K562 (cell line): ENCODE measurements around the gene SLC2A8. TPM values are rescaled to one million over a fixed set of nuclear protein-coding genes. Genes with fewer than 3 reads are reported as not detected.

Experiments
- CBFB ChIP-seq: sonication (generic); formaldehyde crosslinking; IDR thresholded peaks from 2 replicates; pipeline ENCODE4 v1.4.0; 2020; ENCODE audit warnings: mild to moderate bottlenecking, missing genetic modification reagents
- GABPA ChIP-seq: fragments of 200-800 bp; sonication (Bioruptor generic); conservative IDR thresholded peaks from 2 replicates; pipeline ENCODE4 v1.6.1; 2016; ENCODE audit warnings: low read depth, missing genetic modification characterization, missing compliant biosample characterization
- HNRNPL ChIP-seq: fragments of 200-400 bp; formaldehyde crosslinking; IDR thresholded peaks from 2 replicates; pipeline ENCODE4 v1.6.1; 2017; ENCODE audit warnings: low read depth, mild to moderate bottlenecking, low read length
- IFI16 ChIP-seq: fragments of 250-450 bp; sonication (Bioruptor Pico); IDR thresholded peaks from 2 replicates; pipeline ENCODE4 v2.1.2; 2022; ENCODE audit warnings: mild to moderate bottlenecking, inconsistent platforms
- JUN ChIP-seq, 2 experiments: sonication (generic) in 1 of 2; formaldehyde crosslinking in 1 of 2; IDR thresholded peaks; 2 replicates each; pipeline versions ENCODE4 v1.6.1 to v1.8.0; 2012 to 2022; ENCODE audit warnings: borderline replicate concordance in 2 of 2, mild to moderate bottlenecking in 2 of 2, improper control_type of control experiment in 1 of 2, low read depth in 1 of 2, low read length in 1 of 2, missing genetic modification reagents in 1 of 2
- MEIS2 ChIP-seq: fragments of 450-650 bp; IDR thresholded peaks from 2 replicates; pipeline ENCODE4 v1.6.1; 2014; ENCODE audit warnings: mild to moderate bottlenecking; ENCODE audit not compliant: partially characterized antibody
- NFRKB ChIP-seq: fragments of 450-650 bp; IDR thresholded peaks from 2 replicates; pipeline ENCODE4 v1.6.1; 2016; ENCODE audit warnings: low read depth
- PHF21A ChIP-seq: fragments of 450-650 bp; IDR thresholded peaks from 2 replicates; pipeline ENCODE4 v1.6.1; 2017; ENCODE audit warnings: low read depth, borderline replicate concordance
- POLR2A ChIP-seq: fragments of 450-650 bp; conservative IDR thresholded peaks from 2 replicates; pipeline ENCODE4 v1.6.1; 2016
- SPI1 ChIP-seq: IDR thresholded peaks from 2 replicates; pipeline ENCODE4 v1.6.1; 2011; ENCODE audit warnings: low read depth, low read length, control low read depth, borderline replicate concordance
- SRF ChIP-seq, 2 experiments: fragments of 250-450, 450-650 bp in 1 of 2; sonication (Bioruptor Pico) in 1 of 2; sonication (generic) in 1 of 2; formaldehyde crosslinking; IDR thresholded peaks; 2 replicates each; pipeline versions ENCODE4 v1.5.0 to v1.5.1; 2020 to 2022; ENCODE audit warnings: mild to moderate bottlenecking in 1 of 2, missing genetic modification reagents in 1 of 2
- TAL1 ChIP-seq: fragments of 450-650 bp; IDR thresholded peaks from 2 replicates; pipeline ENCODE4 v1.6.1; 2016; ENCODE audit warnings: mild to moderate bottlenecking
- TBP ChIP-seq: optimal IDR thresholded peaks from 2 replicates; pipeline ENCODE3; 2011; ENCODE audit warnings: low read depth, low read length, improper control_type of control experiment
- YY1 ChIP-seq, 3 experiments: IDR thresholded peaks; 2 replicates each; pipeline ENCODE4 v1.6.1; 2011; ENCODE audit warnings: low read length in 2 of 3, mild to moderate bottlenecking in 2 of 3, moderate library complexity in 2 of 3, borderline replicate concordance in 1 of 3, control low read depth in 1 of 3, low read depth in 1 of 3; ENCODE audit not compliant: insufficient read depth in 3 of 3, insufficient replicate concordance in 2 of 3, control insufficient read depth in 1 of 3, insufficient read length in 1 of 3; ENCODE audit errors: extremely low read depth in 1 of 3
- ZNF584 ChIP-seq: fragments of 200-800 bp; sonication (Bioruptor generic); IDR thresholded peaks from 2 replicates; pipeline ENCODE4 v1.6.1; 2016; ENCODE audit warnings: low read depth, mild to moderate bottlenecking, missing genetic modification characterization, missing compliant biosample characterization
- ZNF668 ChIP-seq: fragments of 250-450 bp; sonication (Bioruptor Pico); IDR thresholded peaks from 2 replicates; pipeline ENCODE4 v1.8.0; 2022; ENCODE audit warnings: mild to moderate bottlenecking, inconsistent platforms
- ZNF785 ChIP-seq: fragments of 250-450 bp; sonication (Bioruptor Pico); IDR thresholded peaks from 2 replicates; pipeline ENCODE4 v1.4.0; 2020; ENCODE audit warnings: mild to moderate bottlenecking
- ZNF79 ChIP-seq: fragments of 250-450 bp; sonication (Bioruptor Pico); IDR thresholded peaks from 2 replicates; pipeline ENCODE4 v1.4.0; 2020; ENCODE audit warnings: low read depth, mild to moderate bottlenecking, moderate library complexity
- polyA plus RNA-seq, 8 experiments: library from polyadenylated mRNA; depleted of rRNA in 4 of 8; stranded (reverse) in 5 of 8; unstranded in 3 of 8; fragments of >200 nt; fragmentation: Nextera tagmentation in 2 of 8; fragmentation: Illumina TruSeq in 1 of 8; extraction: Ambion mirVana in 2 of 8; extraction: Trizol in 1 of 8; gene quantifications; 2 replicates each; pipeline versions ENCODE4 v1.2.1 to v1.2.3, GENCODE V29; 2011 to 2014; ENCODE audit warnings: inconsistent platforms in 1 of 8, missing spikeins in 1 of 8
- total RNA-seq, 7 experiments: library from RNA; depleted of rRNA in 6 of 7; stranded (reverse); fragments of >200 nt in 6 of 7; fragmentation: Illumina TruSeq in 2 of 7; extraction: Trizol in 2 of 7; gene quantifications; 2 replicates each; pipeline versions ENCODE4 v1.2.1 to v1.2.3, GENCODE V29; 2011 to 2021; ENCODE audit warnings: low replicate concordance in 1 of 7
- TF ChIP-seq, protein P1 (sequence below): fragments of 250-450 bp; sonication (Bioruptor Pico); IDR thresholded peaks from 2 replicates; pipeline ENCODE4 v1.5.0; 2021; ENCODE audit warnings: mild to moderate bottlenecking, moderate library complexity
- TF ChIP-seq, protein P2 (sequence below): fragments of 450-650 bp; formaldehyde crosslinking; IDR thresholded peaks from 2 replicates; pipeline ENCODE4 v1.4.0; 2020; ENCODE audit warnings: mild to moderate bottlenecking, moderate library complexity
- TF ChIP-seq, protein P3 (sequence below): sonication (generic); formaldehyde crosslinking; IDR thresholded peaks from 2 replicates; pipeline ENCODE4 v1.8.1; 2023; ENCODE audit warnings: mild to moderate bottlenecking, missing genetic modification reagents, moderate library complexity

SLC2A8 gene
- total and polyA plus RNA-seq, 9 of the 15 experiments (the other 6 are each of a cell fraction or from before 2014, with no cell fraction given): 0.13 to 12.9 (median 5.2) TPM

DNA sequence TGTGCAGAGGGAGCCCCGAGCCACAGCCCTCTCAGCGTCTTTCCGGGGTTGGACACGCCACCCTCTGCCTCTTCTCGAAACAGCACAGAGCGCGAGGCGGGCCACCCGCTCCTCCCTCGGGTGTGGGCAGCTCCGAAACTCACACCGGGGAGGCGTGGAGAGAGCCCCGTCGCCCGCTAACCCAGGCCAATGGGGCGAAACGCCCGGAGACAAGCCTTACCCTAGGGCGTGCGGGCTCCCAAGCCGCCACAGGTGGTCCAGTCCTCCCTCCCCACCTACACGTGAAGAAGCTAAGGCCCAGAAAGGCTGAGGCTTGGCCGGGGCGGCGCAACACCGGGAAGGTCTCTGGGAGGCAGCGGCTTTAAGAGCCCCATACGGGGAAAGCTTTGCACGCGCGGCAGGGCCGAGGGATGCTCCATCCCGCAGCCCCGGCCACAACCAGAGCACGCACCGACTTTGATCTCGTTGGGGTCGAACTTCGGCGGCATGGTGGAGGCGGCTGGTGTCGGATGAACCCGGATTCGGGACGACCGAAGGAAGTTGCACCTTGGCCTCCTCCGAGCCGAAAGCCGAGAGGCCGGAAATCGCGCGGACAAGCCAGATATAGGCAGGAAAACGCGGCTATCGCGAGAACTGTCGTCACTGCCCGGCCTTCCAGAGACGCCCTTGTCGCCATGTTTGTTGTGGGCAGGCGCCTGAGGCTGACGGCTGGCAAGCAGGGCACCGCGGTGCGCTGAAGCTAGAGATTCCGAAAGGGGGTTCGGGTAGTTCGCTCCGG lies 54.0 kb downstream of the SLC2A8 start, which contains the start of the genes LRSAM1 and RPL12 (continued):
- 0 out of 2 replicates have a peak, but pooled peaks have one; percentile 29 for TF ChIP-seq PHF21A
- peak; percentile 75 for TF ChIP-seq JUN (IDR thresholded peaks at IDR 0.05; ENCODE audit: borderline replicate concordance, low read depth, low read length)
- TF ChIP-seq JUN (CRISPR knock-in tag; IDR thresholded peaks at IDR 0.05; ENCODE audit: borderline replicate concordance): no peak
- no peak for TF ChIP-seq SPI1
- no peak for TF ChIP-seq TAL1
- TF ChIP-seq CBFB: 0 out of 2 replicates have a peak, but pooled peaks have one; percentile 73
- TF ChIP-seq, protein P1, sequence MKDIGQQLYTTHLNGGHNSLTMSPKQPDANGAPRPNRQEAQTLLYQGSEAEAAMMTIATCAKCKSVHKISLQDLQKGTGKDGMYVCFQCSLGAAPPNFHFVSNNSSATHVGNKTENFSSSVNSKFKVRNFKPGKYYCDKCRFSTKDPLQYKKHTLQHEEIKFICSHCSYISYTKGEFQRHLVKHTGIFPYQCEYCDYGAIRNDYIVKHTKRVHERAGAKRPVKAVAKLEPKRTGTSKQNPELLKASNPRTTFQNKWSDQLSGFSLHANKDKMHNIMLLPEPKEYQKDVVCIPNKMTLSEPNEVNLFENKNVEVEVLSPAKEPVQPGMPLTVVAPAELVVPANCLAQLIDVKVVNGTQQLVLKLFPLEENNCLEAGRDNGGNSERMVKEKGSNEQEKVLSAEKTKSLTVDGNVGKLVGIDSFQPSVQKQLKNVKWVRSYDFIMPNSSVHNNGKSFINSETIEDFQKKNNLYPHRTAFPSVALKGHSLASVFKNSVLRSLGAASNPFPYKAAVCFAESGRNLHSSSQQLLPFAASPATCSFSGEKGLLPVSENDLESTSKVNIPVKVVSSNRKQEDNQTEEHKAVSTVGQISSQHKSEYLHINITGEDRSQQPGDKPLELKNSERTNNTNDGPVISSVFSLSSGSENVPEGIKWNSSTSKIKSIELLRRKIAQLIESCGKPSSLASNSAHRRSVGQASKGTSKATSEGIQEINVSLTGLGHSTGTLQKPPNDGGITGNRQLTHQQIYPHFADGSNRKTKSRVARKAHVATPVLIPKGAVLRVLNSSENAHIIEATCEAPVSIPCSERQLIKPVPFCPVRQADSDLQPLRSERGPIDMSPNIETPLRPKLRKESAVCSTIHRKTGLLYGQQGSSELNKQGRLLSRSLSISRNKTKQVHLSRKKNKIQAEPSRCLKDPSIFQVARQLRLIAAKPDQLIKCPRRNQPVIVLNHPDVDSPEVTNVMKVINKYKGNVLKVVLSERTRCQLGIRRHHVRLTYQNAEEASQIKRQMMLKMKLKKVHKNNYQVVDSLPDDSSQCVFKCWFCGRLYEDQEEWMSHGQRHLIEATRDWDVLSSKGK: no peak
- TF ChIP-seq ZNF668 (CRISPR knock-in tag): no peak
- TF ChIP-seq YY1 (IDR thresholded peaks at IDR 0.05; ENCODE audit: borderline replicate concordance in 1 of 3, control insufficient read depth in 1 of 3, extremely low read depth in 1 of 3, insufficient read depth in 3 of 3, insufficient read length in 1 of 3, insufficient replicate concordance in 2 of 3, low read depth in 1 of 3, low read length in 2 of 3): peak; percentile 99 to 100 (median 100)
- TF ChIP-seq POLR2A: peak; percentile 100
- peak; percentile 10 for TF ChIP-seq MEIS2
- TF ChIP-seq ZNF79 (CRISPR knock-in tag): no peak
- peak; percentile 87; the same call in 1 of the 2 replicates for TF ChIP-seq NFRKB
- no peak for TF ChIP-seq IFI16
- TF ChIP-seq TBP: no peak
- no peak for TF ChIP-seq ZNF584 (CRISPR knock-in tag)
- TF ChIP-seq GABPA (tag): peak; percentile 79
- TF ChIP-seq, protein P2, sequence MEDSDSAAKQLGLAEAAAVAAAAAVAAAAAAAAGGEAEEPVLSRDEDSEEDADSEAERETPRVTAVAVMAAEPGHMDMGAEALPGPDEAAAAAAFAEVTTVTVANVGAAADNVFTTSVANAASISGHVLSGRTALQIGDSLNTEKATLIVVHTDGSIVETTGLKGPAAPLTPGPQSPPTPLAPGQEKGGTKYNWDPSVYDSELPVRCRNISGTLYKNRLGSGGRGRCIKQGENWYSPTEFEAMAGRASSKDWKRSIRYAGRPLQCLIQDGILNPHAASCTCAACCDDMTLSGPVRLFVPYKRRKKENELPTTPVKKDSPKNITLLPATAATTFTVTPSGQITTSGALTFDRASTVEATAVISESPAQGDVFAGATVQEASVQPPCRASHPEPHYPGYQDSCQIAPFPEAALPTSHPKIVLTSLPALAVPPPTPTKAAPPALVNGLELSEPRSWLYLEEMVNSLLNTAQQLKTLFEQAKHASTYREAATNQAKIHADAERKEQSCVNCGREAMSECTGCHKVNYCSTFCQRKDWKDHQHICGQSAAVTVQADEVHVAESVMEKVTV (CRISPR knock-in tag): 0 out of 2 replicates have a peak, but pooled peaks have one; percentile 3
- TF ChIP-seq, protein P3, sequence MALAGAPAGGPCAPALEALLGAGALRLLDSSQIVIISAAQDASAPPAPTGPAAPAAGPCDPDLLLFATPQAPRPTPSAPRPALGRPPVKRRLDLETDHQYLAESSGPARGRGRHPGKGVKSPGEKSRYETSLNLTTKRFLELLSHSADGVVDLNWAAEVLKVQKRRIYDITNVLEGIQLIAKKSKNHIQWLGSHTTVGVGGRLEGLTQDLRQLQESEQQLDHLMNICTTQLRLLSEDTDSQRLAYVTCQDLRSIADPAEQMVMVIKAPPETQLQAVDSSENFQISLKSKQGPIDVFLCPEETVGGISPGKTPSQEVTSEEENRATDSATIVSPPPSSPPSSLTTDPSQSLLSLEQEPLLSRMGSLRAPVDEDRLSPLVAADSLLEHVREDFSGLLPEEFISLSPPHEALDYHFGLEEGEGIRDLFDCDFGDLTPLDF (CRISPR knock-in tag): peak; percentile 68; the same call in 1 of the 2 replicates
- TF ChIP-seq HNRNPL: peak; percentile 65
- TF ChIP-seq ZNF785: no peak
- TF ChIP-seq SRF (CRISPR knock-in tag; IDR thresholded peaks at IDR 0.05): peak; percentile 23 to 32; a peak in 1 of 4 replicates
